A673 (cell line): ENCODE results near the gene NXPH2. TPM values are rescaled to one million over a fixed set of nuclear protein-coding genes. Genes with fewer than 3 reads are reported as not detected.

Source experiments
- BruUV-seq: library from RNA; stranded (reverse); fragments of 400-500 nt; replicated peaks from 2 replicates; lab custom pipeline; 2021; lab: Mats Ljungman, UMichigan
- CTCF ChIA-PET: fragments of 300-600 bp; sonication (Branson Sonifier 250); formaldehyde crosslinking; loops from one replicate; lab custom pipeline; 2022; ENCODE audit warnings: antibody characterized with exemption; lab: Charles Lee
- POLR2A ChIA-PET: fragments of 300-600 bp; sonication (Branson Sonifier 250); formaldehyde crosslinking; loops from one replicate; lab custom pipeline; 2022; ENCODE audit warnings: antibody characterized with exemption; ENCODE audit not compliant: low non-redundant PET; lab: Charles Lee
- DNase-seq: peaks from one replicate; pipeline ENCODE4 v3.0.0-alpha.2; 2015; ENCODE audit warnings: low spot score
- H3K27ac ChIP-seq: fragments of 200-600 bp; sonication (generic); 2 replicates; pipeline ENCODE4 v1.5.1; 2016; ENCODE audit warnings: mixed run types, low read depth, mild to moderate bottlenecking, mixed read lengths, antibody characterized with exemption, low read length; ENCODE audit not compliant: poor library complexity, severe bottlenecking
- H3K27me3 ChIP-seq: fragments of 200-600 bp; sonication (generic); replicated peaks from 2 replicates; pipeline ENCODE4 v1.6.1; 2017; ENCODE audit warnings: mixed run types, low read depth, mild to moderate bottlenecking, mixed read lengths, antibody characterized with exemption, low read length; ENCODE audit not compliant: insufficient read depth, poor library complexity
- H3K36me3 ChIP-seq: fragments of 200-600 bp; sonication (generic); 2 replicates; pipeline ENCODE4 v1.6.1; 2016; ENCODE audit warnings: mixed run types, mild to moderate bottlenecking, mixed read lengths, antibody characterized with exemption, low read length; ENCODE audit not compliant: insufficient read depth, poor library complexity, severe bottlenecking
- H3K4me1 ChIP-seq: fragments of 200-600 bp; sonication (generic); 2 replicates; pipeline ENCODE4 v1.6.1; 2017; ENCODE audit warnings: mixed run types, mild to moderate bottlenecking, mixed read lengths, antibody characterized with exemption, low read length; ENCODE audit not compliant: insufficient read depth, poor library complexity, severe bottlenecking
- H3K4me3 ChIP-seq: fragments of 200-600 bp; sonication (generic); 2 replicates; pipeline ENCODE4 v1.5.1; 2016; ENCODE audit warnings: low read depth, mixed run types, mild to moderate bottlenecking, mixed read lengths, low read length; ENCODE audit not compliant: poor library complexity, severe bottlenecking
- H3K9me3 ChIP-seq: fragments of 200-600 bp; sonication (generic); 2 replicates; pipeline ENCODE4 v1.6.1; 2016; ENCODE audit warnings: mixed run types, low read depth, mild to moderate bottlenecking, mixed read lengths, antibody characterized with exemption, low read length; ENCODE audit not compliant: poor library complexity, severe bottlenecking
- CTCF ChIP-seq: fragments of 300-800, 200-600 bp; sonication (generic); conservative IDR thresholded peaks from 2 replicates; pipeline ENCODE4 v1.5.1; 2017; ENCODE audit warnings: low read depth, mild to moderate bottlenecking, antibody characterized with exemption, low read length, moderate library complexity, mixed read lengths
- EZH2 ChIP-seq: fragments of 200-600 bp; sonication (generic); IDR thresholded peaks from 2 replicates; pipeline ENCODE4 v1.6.1; 2017; ENCODE audit warnings: borderline replicate concordance, low read depth, mild to moderate bottlenecking, mixed read lengths, antibody characterized with exemption, low read length; ENCODE audit not compliant: poor library complexity, severe bottlenecking
- intact Hi-C: fragments of 100-400 bp; cut with micrococcal nuclease; formaldehyde crosslinking; loops from one replicate; pipeline ENCODE4 v1.10.0; 2022; ENCODE audit not compliant: unreplicated experiment
- total RNA-seq: library from RNA; stranded (reverse); gene quantifications from 2 replicates; pipeline ENCODE4 v1.2.3, GENCODE V29; 2021

The NXPH2 gene
- total RNA-seq, 1 experiment from 2014 or later = 5.4 TPM

- intact Hi-C loops = no loop called here
- BruUV-seq = no TSS peak
- CTCF ChIA-PET = no interaction called here
These were observed 53.5 kb downstream of the NXPH2 start for GRCh38 chr2:138726681-138727080.

GRCh38 chr2:138724729-138725459 is 55.3 kb downstream of the NXPH2 start:
- Histone ChIP-seq H3K9me3 (no peaks in the 10 kb centered on the region), H3K4me3 (no peak overlapping the region), H3K36me3 (no peaks in the 10 kb centered on the region), H3K27ac (no peak overlapping the region), H3K4me1 (no peaks in the 10 kb centered on the region), H3K27me3 (no peaks in the 10 kb centered on the region)
- CTCF ChIA-PET = no interaction called here
- no peak for DNase-seq
- POLR2A ChIA-PET = no interaction called here
- no peak for TF ChIP-seq CTCF
- TF ChIP-seq EZH2 = no peak
- no TSS peak for BruUV-seq
- intact Hi-C loops = no loop called here

More at GRCh38 chr2:138726681-138727080, 53.5 kb downstream of the NXPH2 start:
- no peaks in the 10 kb centered on the region for H3K9me3 ChIP-seq
- H3K36me3 ChIP-seq = no peaks in the 10 kb centered on the region
- no peaks in the 10 kb centered on the region for H3K27me3 ChIP-seq
- no peak overlapping the region for H3K27ac ChIP-seq
- no peak overlapping the region for H3K4me3 ChIP-seq
- no peaks in the 10 kb centered on the region for H3K4me1 ChIP-seq
- POLR2A ChIA-PET = no interaction called here
- no peak for DNase-seq
- TF ChIP-seq EZH2 (no peak), CTCF (no peak)

- CTCF ChIA-PET = no interaction called here
- intact Hi-C loops = no loop called here
- POLR2A ChIA-PET = no interaction called here
These were observed 55.9 kb downstream of the NXPH2 start for GRCh38 chr2:138724327-138724726.

More at GRCh38 chr2:138724327-138724726, 55.9 kb downstream of the NXPH2 start:
- H3K4me1 ChIP-seq = no peaks in the 10 kb centered on the region
- no TSS peak for BruUV-seq
- H3K27me3 ChIP-seq = no peaks in the 10 kb centered on the region
- H3K9me3 ChIP-seq = no peaks in the 10 kb centered on the region
- H3K36me3 ChIP-seq = no peaks in the 10 kb centered on the region
- TF ChIP-seq EZH2 = no peak
- no peak for TF ChIP-seq CTCF
- H3K27ac ChIP-seq = no peak overlapping the region
- DNase-seq = no peak
- no peak overlapping the region for H3K4me3 ChIP-seq
